ENCODE data around the gene MACROD2.

- TF ChIP-seq CTCF (conservative IDR thresholded peaks at IDR 0.05; ENCODE audit: low read depth in 2 of 2): no peak
- TF ChIP-seq JUNB (IDR thresholded peaks at IDR 0.05; ENCODE audit: unreplicated experiment): no peak
- TF ChIP-seq POLR2AphosphoS5 (IDR thresholded peaks at IDR 0.05; ENCODE audit: low read depth): no peak
- no peak for TF ChIP-seq REST (IDR thresholded peaks at IDR 0.05; ENCODE audit: unreplicated experiment)
- TF ChIP-seq EZH2 (IDR thresholded peaks at IDR 0.05; ENCODE audit: low read depth, unreplicated experiment): no peak
- no peak for TF ChIP-seq STAT1 (IDR thresholded peaks at IDR 0.05; ENCODE audit: unreplicated experiment)
- TF ChIP-seq EZH2phosphoT487 (IDR thresholded peaks at IDR 0.05; ENCODE audit: unreplicated experiment): no peak
- TF ChIP-seq, protein P1, sequence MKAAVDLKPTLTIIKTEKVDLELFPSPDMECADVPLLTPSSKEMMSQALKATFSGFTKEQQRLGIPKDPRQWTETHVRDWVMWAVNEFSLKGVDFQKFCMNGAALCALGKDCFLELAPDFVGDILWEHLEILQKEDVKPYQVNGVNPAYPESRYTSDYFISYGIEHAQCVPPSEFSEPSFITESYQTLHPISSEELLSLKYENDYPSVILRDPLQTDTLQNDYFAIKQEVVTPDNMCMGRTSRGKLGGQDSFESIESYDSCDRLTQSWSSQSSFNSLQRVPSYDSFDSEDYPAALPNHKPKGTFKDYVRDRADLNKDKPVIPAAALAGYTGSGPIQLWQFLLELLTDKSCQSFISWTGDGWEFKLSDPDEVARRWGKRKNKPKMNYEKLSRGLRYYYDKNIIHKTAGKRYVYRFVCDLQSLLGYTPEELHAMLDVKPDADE (IDR thresholded peaks at IDR 0.05): no peak
- TF ChIP-seq NANOG (IDR thresholded peaks at IDR 0.05; ENCODE audit: borderline replicate concordance): no peak
- no peak for TF ChIP-seq CREB1 (CRISPR knock-in tag; IDR thresholded peaks at IDR 0.05; ENCODE audit: low read depth)
- no peak for TF ChIP-seq ZNF114 (CRISPR knock-in tag; IDR thresholded peaks at IDR 0.05)
- no peak for TF ChIP-seq ZNF331 (CRISPR knock-in tag; IDR thresholded peaks at IDR 0.05; ENCODE audit: low read depth)
These were observed 608.8 kb downstream of the MACROD2 start for GRCh38 chr20:14604143-14604542.

Data from GM23338 (cell line).